GM18951 (cell line): ENCODE measurements around the gene PROKR1.

Experiments used
- POLR2A ChIP-seq: IDR thresholded peaks from 4 replicates; pipeline ENCODE4 v1.6.1; 2011; ENCODE audit warnings: mild to moderate bottlenecking; ENCODE audit not compliant: insufficient read length, insufficient read depth; ENCODE audit errors: extremely low read depth
- in situ Hi-C: fragments of 300-500 bp; cut with MboI; formaldehyde crosslinking; loops from one replicate; pipeline ENCODE4 v1.12.0; 2022; ENCODE audit warnings: low sequenced_read_pairs, mixed read lengths, inconsistent platforms; ENCODE audit not compliant: unreplicated experiment

PROKR1 gene

DNA sequence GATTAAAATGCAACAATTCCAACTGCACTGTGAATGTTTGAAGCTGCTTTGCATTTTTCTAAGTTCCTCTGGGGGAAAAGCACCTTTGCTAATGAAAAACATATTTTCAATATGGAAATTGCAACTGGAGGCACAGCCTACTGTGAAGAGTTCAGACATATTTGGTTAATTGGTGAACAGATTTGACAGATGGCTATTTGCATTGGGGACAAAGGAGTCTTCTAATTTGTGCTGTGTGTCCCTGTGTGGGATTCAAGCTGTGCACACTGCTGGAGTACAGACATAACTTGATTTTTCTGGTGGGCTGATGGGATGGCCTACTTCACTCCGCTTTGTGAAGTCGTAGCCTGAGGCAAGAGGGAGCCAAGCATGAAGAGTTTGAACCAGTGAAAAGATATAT is 50.6 kb downstream of the PROKR1 start:
- in situ Hi-C loops = no loop called here
- TF ChIP-seq POLR2A = no peak

DNA sequence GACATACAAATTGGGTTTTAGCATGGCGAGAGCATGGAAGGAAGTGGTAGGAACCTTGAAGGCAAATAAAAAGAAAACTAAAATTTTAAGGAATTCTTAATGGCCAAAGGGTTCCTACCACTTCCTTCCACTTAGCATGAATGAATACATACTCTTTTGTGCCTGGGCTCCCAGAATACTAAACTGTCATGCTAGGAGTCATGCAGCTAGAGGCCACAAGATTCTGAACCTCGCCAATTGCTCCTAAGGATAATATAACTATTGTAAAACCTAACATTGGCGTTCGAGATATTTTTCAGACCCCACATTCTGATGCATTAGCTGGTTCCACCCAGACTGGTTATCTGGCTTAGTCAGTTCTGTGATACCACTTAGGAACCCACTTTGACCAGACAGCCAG is 52.6 kb downstream of the PROKR1 start:
- in situ Hi-C loops = no loop called here
- TF ChIP-seq POLR2A = no peak

DNA sequence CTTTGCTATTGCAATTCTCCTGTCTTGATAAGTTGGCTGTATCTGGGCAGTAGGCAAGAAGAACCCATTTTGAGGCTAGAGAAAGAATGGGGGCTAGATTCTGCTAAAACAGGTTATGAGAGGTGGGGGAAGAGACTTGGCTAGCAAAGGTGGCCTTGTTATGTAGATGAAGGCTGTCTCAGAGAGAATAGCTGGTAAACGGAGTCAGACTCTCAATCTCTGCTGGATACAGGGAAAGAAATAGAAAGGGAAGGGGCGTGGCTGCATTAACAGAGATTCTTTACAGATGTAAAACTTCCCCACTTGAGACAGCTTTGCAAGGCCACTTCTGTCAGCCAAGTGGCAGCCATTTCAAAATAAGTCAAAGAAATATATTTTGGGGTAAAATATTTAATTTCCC is 53.2 kb downstream of the PROKR1 start:
- in situ Hi-C loops = no loop called here
- no peak for TF ChIP-seq POLR2A

DNA sequence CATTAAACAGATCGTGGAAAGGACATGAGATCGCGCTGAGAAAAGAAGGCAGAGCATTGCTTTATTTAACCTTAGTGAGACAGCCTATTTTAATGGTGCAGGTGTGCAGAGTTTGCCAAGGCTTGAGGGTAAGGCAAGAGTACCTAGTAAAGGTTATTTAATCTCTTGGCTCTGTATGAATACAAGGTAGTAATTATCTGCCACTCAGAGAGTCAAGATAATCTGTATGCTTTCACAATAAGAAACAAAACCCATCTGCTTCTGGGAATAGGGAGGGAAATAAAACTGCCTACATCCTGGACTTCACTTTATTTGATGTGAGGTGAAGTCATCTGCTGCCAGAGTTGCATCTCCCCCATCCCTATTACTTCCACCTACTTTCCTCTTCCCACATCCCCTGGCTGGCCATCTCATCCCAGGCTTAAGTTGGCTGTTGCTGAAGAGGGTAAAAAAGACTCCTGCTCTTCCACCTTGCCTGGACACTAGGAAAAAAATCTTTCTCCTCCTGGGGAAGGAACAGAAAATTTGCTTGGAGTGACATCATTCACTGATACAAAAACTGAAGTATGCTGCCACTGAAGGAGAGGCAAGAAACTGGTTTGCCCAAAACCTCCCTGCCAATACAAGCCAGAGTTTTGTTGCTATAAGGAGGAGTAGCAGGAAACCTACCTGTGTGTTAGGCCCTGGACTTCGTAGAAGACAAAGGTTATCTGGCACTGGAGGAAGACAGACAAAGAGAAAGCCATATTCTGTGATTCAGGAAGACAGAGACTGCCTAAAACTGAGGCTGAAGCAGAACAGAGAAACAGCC is 55.4 kb downstream of the PROKR1 start:
- in situ Hi-C loops = no loop called here
- TF ChIP-seq POLR2A = no peak

DNA sequence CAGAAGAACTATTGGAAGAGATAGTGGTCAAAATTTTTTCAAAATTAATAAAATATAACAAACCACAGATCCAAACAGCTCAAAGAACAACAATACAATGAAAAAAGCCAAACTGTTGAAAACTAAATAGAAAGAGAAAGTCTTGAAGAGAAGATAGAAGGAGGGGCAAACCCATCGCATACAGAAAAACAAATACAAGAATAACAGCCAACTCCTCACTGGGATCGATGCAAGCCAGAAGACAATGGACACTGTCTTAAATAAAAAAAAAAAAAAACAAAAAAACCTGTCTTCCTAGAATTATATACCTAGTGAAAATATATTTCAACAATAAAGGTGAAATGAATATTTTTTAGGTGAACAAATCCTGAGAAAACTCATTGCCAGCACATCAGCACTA is 57.2 kb downstream of the PROKR1 start:
- no peak for TF ChIP-seq POLR2A
- in situ Hi-C loops = loop anchor here (25.0 kb wide), 1 partner anchor 213 kb away; no protein-coding TSS in a partner anchor

DNA sequence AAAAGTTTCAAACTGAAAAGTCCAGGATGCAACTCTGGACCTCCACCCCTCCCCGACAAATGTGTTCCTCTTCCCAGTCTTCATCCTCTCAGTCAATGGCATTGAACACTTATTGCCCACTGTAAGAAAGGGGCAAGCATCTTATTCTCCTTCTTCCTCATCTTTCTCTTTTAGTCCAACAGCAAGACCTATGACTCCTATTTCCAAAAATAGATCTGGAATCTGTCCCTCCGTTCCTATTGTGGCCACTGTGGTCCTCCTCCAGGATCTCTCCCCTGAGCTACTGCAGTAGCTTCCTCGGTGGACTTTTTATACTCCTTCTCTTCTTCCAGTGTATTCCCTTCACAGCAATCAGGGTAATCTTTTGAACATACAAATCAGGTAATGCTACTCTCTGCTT is 63.3 kb downstream of the PROKR1 start:
- in situ Hi-C loops = loop anchor here (25.0 kb wide), 1 partner anchor 219 kb away; no protein-coding TSS in a partner anchor

More for the DNA sequence above, 63.3 kb downstream of the PROKR1 start:
- no peak for TF ChIP-seq POLR2A
